Endometrial microvascular endothelial cells (primary cell): Measurements from ENCODE around the gene IGFBP1. TPM values are rescaled to one million over a fixed set of nuclear protein-coding genes. Genes with fewer than 3 reads are reported as not detected.
"Not testable (repeated sequence)": the region's sequence is repeated elsewhere in the genome, so short reads cannot be mapped to it uniquely, and the experiment has no call there.

Experiments used
- in situ Hi-C: cut with HindIII; loops from 2 replicates; pipeline ENCODE4 v1.10.0; 2017; ENCODE audit warnings: low sequenced_read_pairs, low pct_unique_long_range_greater_than_20kb; ENCODE audit errors: inconsistent ontology term
- total RNA-seq: library from RNA; depleted of rRNA; stranded (reverse); fragments of >200 nt; gene quantifications from one replicate; pipeline ENCODE4 v1.2.3, GENCODE V29; 2015; ENCODE audit errors: inconsistent ontology term

The IGFBP1 gene
- total RNA-seq, result 1.4 TPM

DNA sequence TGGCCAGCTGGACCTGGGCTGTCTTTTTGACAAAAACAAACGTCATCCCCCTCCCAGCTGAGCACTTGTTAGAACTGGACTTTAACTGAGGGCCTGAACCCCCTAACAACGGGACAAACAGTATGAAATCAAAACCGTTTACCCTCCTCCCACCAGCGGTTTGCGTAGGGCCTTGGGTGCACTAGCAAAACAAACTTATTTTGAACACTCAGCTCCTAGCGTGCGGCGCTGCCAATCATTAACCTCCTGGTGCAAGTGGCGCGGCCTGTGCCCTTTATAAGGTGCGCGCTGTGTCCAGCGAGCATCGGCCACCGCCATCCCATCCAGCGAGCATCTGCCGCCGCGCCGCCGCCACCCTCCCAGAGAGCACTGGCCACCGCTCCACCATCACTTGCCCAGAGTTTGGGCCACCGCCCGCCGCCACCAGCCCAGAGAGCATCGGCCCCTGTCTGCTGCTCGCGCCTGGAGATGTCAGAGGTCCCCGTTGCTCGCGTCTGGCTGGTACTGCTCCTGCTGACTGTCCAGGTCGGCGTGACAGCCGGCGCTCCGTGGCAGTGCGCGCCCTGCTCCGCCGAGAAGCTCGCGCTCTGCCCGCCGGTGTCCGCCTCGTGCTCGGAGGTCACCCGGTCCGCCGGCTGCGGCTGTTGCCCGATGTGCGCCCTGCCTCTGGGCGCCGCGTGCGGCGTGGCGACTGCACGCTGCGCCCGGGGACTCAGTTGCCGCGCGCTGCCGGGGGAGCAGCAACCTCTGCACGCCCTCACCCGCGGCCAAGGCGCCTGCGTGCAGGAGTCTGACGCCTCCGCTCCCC, at the start of gene IGFBP1:
TSS of gene IGFBP1 (plus strand) at position 304 of the 808 bp plus-strand sequence. CDS start at position 469, 165 bp downstream.
- in situ Hi-C loops, result no loop called here

DNA sequence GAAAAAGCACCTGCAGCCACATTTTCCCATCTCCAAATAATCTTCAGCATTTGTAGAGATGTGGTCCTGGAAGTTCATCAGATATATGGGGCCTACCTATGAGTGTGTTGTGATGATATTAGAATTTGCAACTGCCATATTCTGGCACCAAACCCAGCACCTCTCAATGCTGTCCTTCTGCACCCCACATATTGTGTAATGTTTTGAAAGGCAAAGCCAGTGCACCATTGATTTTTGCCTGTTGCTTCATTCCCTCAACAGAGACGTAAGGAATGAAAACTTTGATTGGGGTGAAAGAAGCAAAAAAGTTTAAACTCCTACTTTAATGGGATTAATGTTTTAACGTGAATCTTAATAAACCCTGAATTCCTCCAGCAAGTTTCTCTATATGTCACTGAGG, 49.4 kb upstream of the IGFBP1 start:
- in situ Hi-C loops, result not testable (repeated sequence)

DNA sequence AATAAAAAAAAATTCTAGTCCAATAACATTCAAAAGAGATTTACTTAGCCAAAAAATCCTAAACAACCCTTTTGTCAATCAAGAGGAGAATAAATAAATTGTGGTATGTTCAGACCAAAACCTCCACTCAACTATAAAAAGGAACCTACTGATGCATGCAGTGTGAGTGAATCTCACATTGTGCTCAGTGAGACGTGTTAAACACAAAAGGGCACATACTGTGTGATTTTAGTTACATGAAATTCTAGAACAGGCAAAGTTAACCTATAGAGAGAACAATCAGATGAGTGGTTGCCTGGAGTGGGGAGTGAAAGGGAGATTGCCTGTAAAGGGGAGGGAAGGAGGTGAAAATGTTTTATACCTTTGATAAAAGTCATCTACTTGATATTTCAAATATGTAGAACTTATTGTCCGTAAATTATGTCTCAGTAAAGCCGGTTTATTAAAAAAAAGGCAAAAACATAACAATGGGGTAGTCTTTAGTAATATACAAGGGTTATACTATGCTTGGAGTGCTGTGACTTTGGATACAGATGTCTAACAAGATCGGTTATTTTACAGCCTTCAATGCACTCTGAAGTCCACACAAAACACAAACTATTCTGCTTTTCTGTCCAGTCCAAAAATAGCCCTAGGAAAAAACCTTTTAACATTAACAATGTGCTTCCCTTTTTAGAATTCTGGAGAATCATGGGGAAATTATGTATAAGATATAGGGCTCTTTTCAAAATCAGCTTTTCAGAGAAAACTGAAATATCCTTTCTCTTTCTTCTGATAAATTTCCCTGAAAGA, 46.2 kb upstream of the IGFBP1 start:
- in situ Hi-C loops, result not testable (repeated sequence)

DNA sequence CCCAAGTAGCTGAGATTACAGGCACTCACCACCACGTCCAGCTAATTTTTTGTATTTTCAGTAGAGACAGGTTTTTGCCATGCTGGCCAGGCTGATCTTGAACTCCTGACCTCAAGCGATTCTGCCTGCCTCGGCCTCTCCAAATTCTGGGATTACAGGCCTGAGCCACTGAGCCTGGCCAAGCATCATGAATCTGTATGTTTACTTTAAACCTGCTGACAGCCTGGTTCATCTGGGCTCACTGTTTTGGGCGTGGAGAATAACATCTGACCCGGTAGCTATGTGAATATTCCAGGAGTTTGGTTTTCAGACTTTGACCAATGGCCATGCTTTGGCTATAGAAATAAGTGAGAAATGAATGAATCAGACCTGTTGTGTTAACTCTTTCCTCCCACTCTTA, 41.8 kb upstream of the IGFBP1 start:
- in situ Hi-C loops, result not testable (repeated sequence)

DNA sequence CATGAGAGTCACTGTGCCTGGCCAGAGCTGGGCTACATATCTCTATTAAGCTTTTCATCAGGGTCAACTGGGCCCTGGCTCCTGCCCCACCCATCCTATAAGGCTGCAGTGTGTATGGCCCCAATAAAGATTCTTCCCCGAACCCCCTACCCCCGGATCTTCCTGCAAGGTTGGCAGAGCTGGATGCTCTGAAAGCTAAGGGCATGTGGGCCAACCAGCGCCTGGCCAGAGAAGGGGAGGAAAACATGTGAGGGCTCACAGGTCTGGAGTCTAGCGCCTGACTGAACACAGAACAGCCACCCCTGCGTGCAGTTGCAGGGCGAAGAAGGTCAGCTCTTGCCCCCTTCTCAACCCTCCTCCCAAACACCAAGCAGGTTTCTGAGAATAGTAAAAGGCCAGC, 39.6 kb upstream of the IGFBP1 start:
- in situ Hi-C loops, result not testable (repeated sequence)

DNA sequence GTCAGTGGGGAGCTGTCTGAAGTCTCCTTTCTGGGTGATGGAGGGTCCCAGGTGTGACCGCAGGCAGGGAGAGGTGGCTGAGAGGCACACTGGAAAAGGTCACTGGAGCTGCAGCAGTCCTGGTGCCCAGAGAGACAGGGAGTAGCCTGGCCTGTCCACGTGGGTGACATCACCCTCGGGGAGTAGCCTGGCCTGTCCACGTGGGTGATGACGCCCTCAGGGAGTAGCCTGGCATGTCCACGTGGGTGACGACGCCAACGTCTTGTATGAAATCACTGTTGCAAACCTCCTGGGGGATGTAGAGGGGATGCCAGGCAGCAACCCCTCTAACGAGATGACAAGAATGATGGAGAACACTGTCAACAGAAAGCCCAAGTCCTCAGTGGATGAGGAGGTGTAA, 35.3 kb upstream of the IGFBP1 start:
- in situ Hi-C loops, result not testable (repeated sequence)

DNA sequence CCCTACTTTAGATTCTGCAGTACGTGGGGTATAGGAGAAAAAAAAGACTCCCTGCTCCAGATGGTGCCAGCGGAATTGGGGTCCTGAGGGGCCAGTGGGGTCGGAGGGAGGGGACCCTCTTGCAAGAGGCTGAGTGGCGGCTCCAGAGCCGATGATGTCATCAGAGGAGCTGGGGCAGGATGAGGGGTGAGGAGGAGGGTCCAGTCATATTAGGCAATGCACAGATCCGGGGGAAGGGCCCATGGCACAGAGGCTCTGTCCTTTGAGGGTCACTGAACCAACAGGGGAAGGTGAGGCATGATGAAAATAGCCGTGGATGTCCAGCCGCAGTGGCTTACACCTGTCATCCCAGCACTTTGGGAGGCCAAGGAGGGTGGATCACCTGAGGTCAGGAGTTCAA, 34.8 kb upstream of the IGFBP1 start:
- in situ Hi-C loops, result not testable (repeated sequence)

DNA sequence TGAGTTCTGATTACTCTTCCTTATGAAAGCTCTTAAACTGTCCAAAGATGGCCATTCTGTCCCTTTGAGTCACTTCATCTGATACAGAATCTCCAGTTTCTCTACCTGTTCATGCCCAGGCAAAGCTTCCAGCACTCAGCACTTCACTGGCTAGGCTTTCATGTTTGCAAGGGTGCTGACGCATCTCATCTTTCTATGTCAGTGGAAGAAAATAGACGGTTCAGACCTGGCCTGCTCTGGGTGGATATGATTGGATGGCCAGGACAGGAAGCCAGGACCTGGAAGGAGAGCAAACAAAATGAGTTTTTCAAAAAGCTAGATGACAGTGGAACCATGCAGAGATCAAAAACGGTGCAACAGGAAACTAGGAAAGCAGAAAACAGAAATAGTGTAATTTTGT, 32.6 kb upstream of the IGFBP1 start:
- in situ Hi-C loops, result not testable (repeated sequence)

DNA sequence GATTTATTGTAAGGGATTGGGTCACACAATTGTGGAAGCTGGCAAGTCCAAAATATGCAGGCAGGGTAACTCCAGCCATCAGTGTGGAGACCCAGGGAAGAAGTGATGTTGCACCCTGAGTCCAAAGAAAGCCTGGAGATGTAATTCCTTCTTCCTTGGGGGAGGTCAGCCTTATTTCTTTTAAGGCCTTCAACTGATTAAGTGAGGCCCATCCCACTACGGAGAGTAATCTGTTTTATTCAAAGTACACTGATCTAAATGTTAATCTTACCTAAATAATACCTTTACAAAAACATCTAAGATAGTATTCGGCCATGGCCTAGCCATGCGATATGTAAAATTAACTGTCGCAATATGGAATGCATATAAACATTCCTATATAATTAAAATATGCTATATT, 31.4 kb upstream of the IGFBP1 start:
- in situ Hi-C loops, result not testable (repeated sequence)

DNA sequence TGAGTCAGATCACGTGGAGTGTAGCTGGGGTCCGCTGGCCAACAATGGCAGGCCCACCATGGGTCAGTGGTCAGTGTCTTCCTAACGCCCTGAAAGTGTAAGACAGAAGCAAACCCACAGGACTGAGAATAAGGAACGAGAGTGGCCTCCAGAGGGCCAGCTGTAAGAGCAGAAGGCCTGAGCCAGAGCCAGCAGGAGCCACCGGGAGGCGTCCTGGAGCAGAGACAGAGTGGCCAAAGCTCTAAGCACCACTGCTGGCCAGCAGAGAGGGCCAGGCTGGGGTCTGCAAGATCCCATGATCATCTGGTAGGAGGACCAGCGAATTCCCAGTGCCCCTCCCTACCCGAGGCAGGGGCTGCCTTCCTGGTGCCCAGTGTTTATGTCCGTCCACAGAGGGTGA, 24.6 kb upstream of the IGFBP1 start:
- in situ Hi-C loops, result no loop called here

DNA sequence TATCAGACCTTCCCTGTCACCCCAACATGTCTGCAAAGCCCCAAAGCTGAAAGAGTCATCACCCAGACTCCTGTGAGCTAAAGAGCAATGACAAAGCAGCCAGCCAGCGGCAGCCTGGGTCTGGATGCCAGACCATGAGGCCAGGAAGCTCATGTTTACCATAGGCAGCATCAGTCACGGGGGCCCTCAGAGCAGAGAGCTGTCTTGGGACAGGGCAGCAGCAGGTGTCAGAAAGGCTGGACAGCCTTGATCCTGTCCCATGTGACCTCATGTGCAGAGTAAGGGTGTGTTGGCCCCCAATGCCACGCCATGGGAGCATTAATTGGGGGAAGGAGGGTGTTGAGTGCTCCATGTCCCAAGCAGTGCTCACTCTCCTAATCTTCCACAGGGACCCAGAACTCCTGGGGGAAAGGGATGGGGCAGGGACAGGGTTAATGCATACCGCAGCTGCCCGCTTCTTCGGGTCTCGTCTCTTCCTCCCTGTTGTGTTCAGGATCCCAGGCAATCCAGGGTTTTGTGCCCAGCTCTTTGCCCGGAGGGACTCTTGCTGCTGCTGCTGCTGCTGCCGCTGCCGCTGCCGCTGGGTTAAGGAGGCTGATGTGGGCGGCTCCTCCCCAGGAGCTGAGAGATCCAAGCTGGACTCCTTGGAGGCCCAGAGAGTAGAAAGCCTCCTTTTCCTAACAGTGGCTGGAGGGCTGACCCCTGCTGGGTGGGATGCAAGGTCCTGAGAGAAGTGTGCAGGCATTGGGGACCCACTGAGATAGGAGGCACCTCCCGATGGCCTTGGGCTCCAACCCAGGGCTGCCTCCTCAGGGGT, 22.5 kb upstream of the IGFBP1 start:
- in situ Hi-C loops, result no loop called here

DNA sequence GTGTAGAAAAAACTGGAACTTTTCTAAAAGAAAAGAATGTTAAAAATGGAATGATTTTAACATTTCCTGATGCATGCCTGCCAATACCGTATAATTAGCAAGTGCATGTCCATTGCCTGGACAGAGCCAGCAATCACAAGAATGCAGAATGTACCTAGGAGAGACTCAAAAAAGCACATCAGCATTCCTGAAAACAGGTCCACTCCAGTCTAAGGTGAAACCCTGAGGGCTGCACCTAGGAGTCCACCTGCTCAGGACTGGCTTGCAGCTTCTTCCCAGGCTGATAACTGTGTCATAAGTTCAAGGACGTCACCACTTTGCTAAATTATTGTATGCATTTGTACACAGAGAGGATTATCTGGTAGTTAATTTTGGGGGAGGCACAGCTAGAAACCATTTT, 20.8 kb upstream of the IGFBP1 start:
- in situ Hi-C loops, result no loop called here

DNA sequence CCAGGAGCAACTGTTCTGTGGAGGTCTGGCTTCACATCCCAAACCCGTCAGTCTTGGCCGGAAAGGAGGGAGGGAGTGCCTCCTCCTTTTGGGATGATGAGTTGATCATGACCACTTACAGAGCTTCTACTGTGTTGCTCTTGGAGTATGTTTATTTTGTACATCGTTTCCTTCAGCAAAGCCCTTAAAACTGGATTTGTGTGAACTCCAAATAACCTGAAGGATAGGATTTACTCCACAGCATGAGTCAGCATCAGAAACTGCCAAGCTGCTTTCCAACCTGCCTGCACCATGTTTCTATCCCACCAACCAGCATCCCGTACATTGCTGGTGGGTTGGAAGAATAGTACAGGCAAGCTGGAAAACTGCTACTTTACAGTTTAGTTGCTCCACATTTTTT, 18.9 kb upstream of the IGFBP1 start:
- in situ Hi-C loops, result no loop called here

DNA sequence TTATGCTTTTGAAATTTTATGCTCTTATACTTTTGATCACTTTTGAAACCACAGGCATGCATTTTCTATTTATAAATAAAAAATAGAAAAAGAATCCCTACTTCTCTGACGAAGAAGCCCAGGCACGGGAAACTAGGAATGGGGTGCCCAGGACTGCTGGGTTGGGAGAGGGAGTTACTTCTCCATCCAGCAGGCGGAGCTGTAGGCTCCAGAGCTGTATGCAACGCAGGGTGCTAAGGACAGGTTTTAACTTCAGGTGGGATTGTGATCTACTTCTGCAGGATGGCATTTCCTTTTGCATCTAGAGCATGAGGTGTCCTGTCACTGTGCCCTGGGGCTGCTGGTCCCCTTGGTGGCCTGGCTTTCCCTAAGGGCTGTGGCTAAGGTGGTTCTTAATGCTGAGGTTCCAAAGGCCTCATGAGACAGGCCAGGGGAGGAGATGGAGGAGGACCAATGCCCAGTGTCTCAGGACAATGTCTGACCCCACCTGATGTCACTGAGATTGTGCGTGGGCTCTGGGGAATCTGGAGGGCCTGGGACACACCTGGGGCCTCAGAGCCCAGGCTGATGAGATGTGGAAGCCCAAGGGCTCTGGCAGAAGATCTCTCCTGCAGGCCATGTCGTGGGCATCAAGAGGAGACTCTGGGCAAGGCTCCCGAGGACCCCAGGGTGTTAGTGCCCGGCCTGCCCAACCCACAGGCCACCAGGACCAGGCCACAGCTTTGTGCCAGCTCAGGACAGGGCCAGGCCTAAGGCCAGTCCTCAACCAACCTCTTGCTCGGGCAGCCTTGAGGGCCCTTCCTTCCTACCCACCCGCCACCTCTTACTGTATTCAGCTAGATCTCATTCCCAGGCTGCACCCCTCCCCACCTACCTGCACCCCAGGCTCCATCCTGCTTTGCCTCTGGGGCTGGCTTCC, 15.9 kb upstream of the IGFBP1 start:
- in situ Hi-C loops, result no loop called here

DNA sequence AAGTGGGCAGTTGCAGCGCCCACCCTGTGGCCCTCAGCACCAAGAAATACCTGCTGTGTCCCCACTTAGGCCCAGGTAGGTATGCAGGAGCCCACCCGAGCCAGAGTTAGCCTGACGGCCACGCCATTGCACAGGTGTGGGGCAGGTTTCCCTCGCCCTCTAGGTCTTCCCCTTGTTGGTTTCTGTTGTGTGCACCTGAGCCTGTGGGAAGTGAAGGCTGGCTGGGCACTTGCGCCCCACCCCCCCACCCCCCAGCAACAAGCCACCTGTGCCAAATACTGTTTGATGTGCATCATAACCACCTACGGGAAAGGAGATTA, 15.3 kb upstream of the IGFBP1 start, which contains the start of gene CCDC201:
TSS of gene CCDC201 (minus strand) at position 48 of the 320 bp plus-strand sequence. CDS start 75 bp downstream, outside the sequence.
- in situ Hi-C loops, result no loop called here

DNA sequence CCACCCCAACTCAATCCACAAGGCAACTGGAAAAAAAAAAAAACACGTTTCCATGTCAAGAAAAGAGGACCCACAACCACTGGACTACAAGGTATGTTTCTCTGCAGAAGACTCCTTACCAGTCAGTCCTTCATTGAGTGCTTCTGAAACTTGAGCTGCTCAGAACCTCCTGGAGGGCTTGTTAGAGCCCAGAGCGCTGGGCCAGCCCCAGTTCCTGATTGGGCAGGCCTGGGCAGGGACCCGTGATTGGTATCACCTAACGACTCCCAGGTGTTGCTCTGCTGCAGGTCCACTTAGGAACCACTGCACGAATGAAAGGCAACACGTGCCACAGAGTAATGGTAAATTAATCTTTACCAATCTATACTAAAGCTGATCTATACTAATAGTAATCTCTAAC, 14.9 kb upstream of the IGFBP1 start:
- in situ Hi-C loops, result no loop called here

DNA sequence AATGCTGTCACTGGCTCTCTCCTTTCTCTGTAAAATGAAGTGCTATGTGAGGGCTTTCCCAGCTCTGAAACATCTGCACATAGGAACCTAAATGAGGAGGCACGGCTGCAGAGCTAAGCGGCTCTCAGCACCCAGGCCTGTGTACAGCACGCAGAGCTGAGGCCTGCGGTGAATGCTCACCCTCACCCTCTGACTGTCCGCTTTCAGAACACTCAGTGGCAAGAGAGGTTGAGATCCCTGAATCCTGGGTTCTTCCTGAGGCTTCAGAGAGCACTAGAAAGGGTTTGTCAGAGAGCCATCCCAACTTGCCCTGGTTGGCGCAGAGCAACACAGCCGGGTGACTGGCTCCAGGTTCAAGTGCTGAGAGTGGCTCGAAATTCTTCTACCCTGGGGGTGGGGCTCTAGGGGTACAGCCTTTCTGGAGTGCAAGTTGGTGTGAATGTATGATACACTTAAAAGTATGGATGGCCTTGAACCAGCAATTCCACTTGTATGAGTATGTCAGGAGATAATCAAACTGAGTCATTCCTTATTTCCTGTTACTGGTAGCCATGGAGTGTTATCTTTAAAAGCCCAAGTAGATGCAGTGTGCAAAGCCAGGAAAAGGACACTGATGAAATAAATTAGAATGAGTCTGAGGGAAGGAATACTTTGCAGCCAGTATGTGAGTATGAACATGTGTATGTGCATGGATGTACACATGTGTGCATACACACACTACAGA, 13.7 kb upstream of the IGFBP1 start:
- in situ Hi-C loops, result no loop called here

DNA sequence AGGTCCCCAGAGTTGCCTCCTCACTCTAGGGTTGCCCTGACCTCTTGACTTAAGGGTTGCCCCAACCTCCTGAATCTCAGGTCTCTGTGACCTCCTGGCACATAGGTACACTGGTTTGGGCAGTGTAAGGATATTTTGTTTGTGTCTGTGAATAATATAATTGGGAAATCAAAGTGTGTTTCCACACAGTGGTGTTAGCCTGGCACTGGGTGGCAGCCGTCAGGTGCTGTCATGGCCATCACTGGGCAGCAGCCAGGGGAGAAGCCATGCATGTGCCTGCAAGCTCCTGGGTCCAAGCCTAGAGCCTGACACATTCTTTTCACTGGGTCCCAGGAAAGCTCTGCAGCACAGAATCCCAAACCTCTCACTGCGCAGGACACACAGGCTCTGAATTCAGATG, 11.8 kb upstream of the IGFBP1 start:
- in situ Hi-C loops, result no loop called here
